IMR-90 (cell line): ENCODE data around the gene DAGLA. TPM values are rescaled to one million over a fixed set of nuclear protein-coding genes. Genes with fewer than 3 reads are reported as not detected.

Experiments used
- ATAC-seq: fragments of 200-7000 bp; cut with Tn5 transposase; 2 replicates; pipeline ENCODE4 v1.9.1; 2020; ENCODE audit warnings: low read depth, mild to moderate bottlenecking, moderate library complexity
- BruUV-seq: library from RNA; stranded (reverse); fragments of 400-500 nt; replicated peaks from 2 replicates; lab custom pipeline; 2021; lab: Mats Ljungman, UMichigan
- CTCF ChIA-PET: fragments of 300-600 bp; formaldehyde crosslinking; extraction: SDS; loops from one replicate; lab custom pipeline; 2021; ENCODE audit warnings: antibody characterized with exemption; lab: Yijun Ruan, JAX
- POLR2A ChIA-PET: fragments of 300-600 bp; sonication (Branson Sonifier 250); formaldehyde crosslinking; loops from one replicate; lab custom pipeline; 2022; ENCODE audit warnings: antibody characterized with exemption; ENCODE audit not compliant: unreplicated experiment; lab: Charles Lee
- DNase-seq: peaks from one replicate; pipeline ENCODE4 v3.0.0; 2013
- H2AFZ ChIP-seq: replicated peaks from 2 replicates; pipeline ENCODE3; 2013; ENCODE audit warnings: low read length, mild to moderate bottlenecking; ENCODE audit not compliant: poor library complexity
- H2AK5ac ChIP-seq: 2 replicates; pipeline ENCODE4 v1.6.1; 2013; ENCODE audit warnings: low read depth, low read length, inconsistent platforms
- H2AK9ac ChIP-seq: replicated peaks from 2 replicates; pipeline ENCODE3; 2013; ENCODE audit warnings: mild to moderate bottlenecking, low read depth, low read length, moderate library complexity; ENCODE audit not compliant: poor library complexity
- H2BK120ac ChIP-seq: 2 replicates; pipeline ENCODE4 v1.6.1; 2013; ENCODE audit warnings: low read depth, low read length, inconsistent platforms
- H2BK15ac ChIP-seq: 3 replicates; pipeline ENCODE4 v1.6.1; 2013; ENCODE audit warnings: low read depth, low read length, inconsistent platforms
- H2BK20ac ChIP-seq: 2 replicates; pipeline ENCODE4 v1.6.1; 2013; ENCODE audit warnings: low read depth, mild to moderate bottlenecking, inconsistent platforms, low read length, moderate library complexity
- H2BK5ac ChIP-seq: 2 replicates; pipeline ENCODE4 v1.6.1; 2013; ENCODE audit warnings: mild to moderate bottlenecking, low read depth, low read length, inconsistent platforms; ENCODE audit not compliant: poor library complexity, severe bottlenecking
- H3K14ac ChIP-seq: replicated peaks from 2 replicates; pipeline ENCODE4 v1.6.1; 2013; ENCODE audit warnings: low read depth, low read length, inconsistent platforms
- H3K18ac ChIP-seq: 2 replicates; pipeline ENCODE4 v1.6.1; 2013; ENCODE audit warnings: low read depth, low read length, control low read depth
- H3K23ac ChIP-seq: 2 replicates; pipeline ENCODE4 v1.6.1; 2013; ENCODE audit warnings: low read depth, low read length, inconsistent platforms
- H3K27ac ChIP-seq: 2 replicates; pipeline ENCODE4 v1.5.1; 2013; ENCODE audit warnings: mild to moderate bottlenecking, control low read depth, low read length; ENCODE audit not compliant: insufficient read depth
- H3K27me3 ChIP-seq: 2 replicates; pipeline ENCODE4 v1.6.1; 2013; ENCODE audit warnings: low read length; ENCODE audit not compliant: control insufficient read depth, insufficient read depth
- H3K36me3 ChIP-seq: 2 replicates; pipeline ENCODE4 v1.6.1; 2013; ENCODE audit warnings: low read length, mixed read lengths; ENCODE audit not compliant: control insufficient read depth, insufficient read depth
- H3K4ac ChIP-seq: 2 replicates; pipeline ENCODE4 v1.6.1; 2013; ENCODE audit warnings: low read depth, low read length, inconsistent platforms
- H3K4me1 ChIP-seq: 2 replicates; pipeline ENCODE4 v1.6.1; 2013; ENCODE audit warnings: low read length, mixed read lengths; ENCODE audit not compliant: control insufficient read depth, insufficient read depth
- H3K4me2 ChIP-seq: 2 replicates; pipeline ENCODE4 v1.6.1; 2013; ENCODE audit warnings: low read depth, mild to moderate bottlenecking, control low read depth, low read length, moderate library complexity
- H3K4me3 ChIP-seq: 2 replicates; pipeline ENCODE4 v1.5.1; 2013; ENCODE audit warnings: low read depth, mild to moderate bottlenecking, control low read depth, low read length, moderate library complexity; ENCODE audit not compliant: insufficient read depth
- H3K56ac ChIP-seq: 2 replicates; pipeline ENCODE4 v1.6.1; 2013; ENCODE audit warnings: low read length, inconsistent platforms; ENCODE audit not compliant: insufficient read depth; ENCODE audit errors: extremely low read depth
- H3K79me1 ChIP-seq, 2 experiments: 2 replicates each; pipeline ENCODE4 v1.6.1; 2013; ENCODE audit warnings: low read length in 2 of 2, inconsistent platforms in 1 of 2, low read depth in 1 of 2
- H3K9ac ChIP-seq: 2 replicates; pipeline ENCODE4 v1.6.1; 2013; ENCODE audit warnings: low read depth, low read length, control low read depth
- H3K9me1 ChIP-seq: 2 replicates; pipeline ENCODE4 v1.6.1; 2013; ENCODE audit warnings: low read length, inconsistent platforms; ENCODE audit not compliant: insufficient read depth
- H3K9me3 ChIP-seq: 2 replicates; pipeline ENCODE4 v1.6.1; 2013; ENCODE audit warnings: low read length; ENCODE audit not compliant: control insufficient read depth, insufficient read depth
- H4K20me1 ChIP-seq: 2 replicates; pipeline ENCODE4 v1.6.1; 2013; ENCODE audit warnings: low read length, inconsistent platforms; ENCODE audit not compliant: insufficient read depth
- H4K5ac ChIP-seq: 2 replicates; pipeline ENCODE4 v1.6.1; 2013; ENCODE audit warnings: mild to moderate bottlenecking, low read depth, low read length, control low read depth
- H4K8ac ChIP-seq, 2 experiments: 2 replicates each; pipeline ENCODE4 v1.6.1; 2013; ENCODE audit warnings: low read depth in 2 of 2, low read length in 2 of 2, control low read depth in 1 of 2, inconsistent platforms in 1 of 2
- H4K91ac ChIP-seq: 2 replicates; pipeline ENCODE4 v1.6.1; 2013; ENCODE audit warnings: low read depth, low read length, inconsistent platforms; ENCODE audit not compliant: insufficient read depth
- BHLHE40 ChIP-seq: fragments of 150-350 bp; IDR thresholded peaks from 2 replicates; pipeline ENCODE4 v1.6.1; 2016; ENCODE audit warnings: mild to moderate bottlenecking, low read depth, low read length
- ELK1 ChIP-seq: fragments of 150-350 bp; IDR thresholded peaks from 2 replicates; pipeline ENCODE4 v1.6.1; 2016; ENCODE audit warnings: low read depth, mild to moderate bottlenecking, low read length, moderate library complexity, borderline replicate concordance
- MAZ ChIP-seq: IDR thresholded peaks from 2 replicates; pipeline ENCODE4 v1.6.1; 2012; ENCODE audit warnings: low read depth, mild to moderate bottlenecking, low read length, improper control_type of control experiment, moderate library complexity, borderline replicate concordance
- NFE2L2 ChIP-seq: fragments of 150-350 bp; IDR thresholded peaks from 2 replicates; pipeline ENCODE4 v1.6.1; 2016; ENCODE audit warnings: low read depth, mild to moderate bottlenecking, low read length
- POLR2A ChIP-seq: IDR thresholded peaks from 2 replicates; pipeline ENCODE4 v1.6.1; 2012; ENCODE audit warnings: mild to moderate bottlenecking, low read depth, low read length
- RAD21 ChIP-seq: IDR thresholded peaks from 2 replicates; pipeline ENCODE4 v1.6.1; 2012; ENCODE audit warnings: low read length, improper control_type of control experiment
- RFX5 ChIP-seq: IDR thresholded peaks from 2 replicates; pipeline ENCODE4 v1.8.0; 2012; ENCODE audit warnings: low read depth, mild to moderate bottlenecking, low read length, moderate library complexity
- SMC3 ChIP-seq: fragments of 150-350 bp; IDR thresholded peaks from 2 replicates; pipeline ENCODE4 v1.6.1; 2016; ENCODE audit warnings: low read depth, mild to moderate bottlenecking, antibody characterized with exemption, low read length, moderate library complexity
- USF2 ChIP-seq: fragments of 150-350 bp; IDR thresholded peaks from 2 replicates; pipeline ENCODE4 v1.6.1; 2017; ENCODE audit warnings: mild to moderate bottlenecking, antibody characterized with exemption, low read length, low read depth
- WGBS, 2 experiments: methylation state at CpG; one replicate each; pipeline versions ENCODE4 v1.1.5 to v1.1.7; 2013; ENCODE audit warnings: missing lambda C conversion rate in 2 of 2; ENCODE audit not compliant: insufficient read length in 1 of 2; ENCODE audit errors: extremely low coverage in 2 of 2; 5-methylcytosine and 5-hydroxymethylcytosine counted together
- dilution Hi-C: fragments of 300-500 bp; cut with HindIII; formaldehyde crosslinking; loops from one replicate; pipeline ENCODE4 v1.14.3; 2018; ENCODE audit warnings: low sequenced_read_pairs; ENCODE audit not compliant: unreplicated experiment
- in situ Hi-C: fragments of 300-500 bp; cut with MboI; formaldehyde crosslinking; loops from 3 replicates; pipeline ENCODE4 v1.14.3; 2019; ENCODE audit warnings: low sequenced_read_pairs, inconsistent platforms, mixed read lengths
- intact Hi-C: fragments of 100-400 bp; cut with micrococcal nuclease; formaldehyde crosslinking; loops from 2 replicates; pipeline ENCODE4 v1.10.0; 2022
- polyA plus RNA-seq, 3 experiments: library from polyadenylated mRNA; depleted of rRNA; stranded (reverse); fragments of >200 nt; gene quantifications; 2 replicates each; pipeline ENCODE4 v1.2.3, GENCODE V29; 2012; ENCODE audit warnings: low replicate concordance in 1 of 3
- total RNA-seq: library from RNA; depleted of rRNA; stranded (reverse); fragments of >200 nt; gene quantifications from 2 replicates; pipeline ENCODE4 v1.2.3, GENCODE V29; 2012

The DAGLA gene
- total and polyA plus RNA-seq, 2 of the 4 experiments (the other 2 are of a cell fraction): 0.90 to 3.8 TPM

GRCh38 chr11:61645179-61645868 is 34.9 kb upstream of the DAGLA start:
- CTCF ChIA-PET: no interaction called here
- Histone ChIP-seq H3K36me3 (no peaks in the 10 kb centered on the region), H3K56ac (no peak overlapping the region)

More at GRCh38 chr11:61645179-61645868, 34.9 kb upstream of the DAGLA start:
- TF ChIP-seq SMC3 (no peak), ELK1 (no peak), RAD21 (no peak), POLR2A (no peak), NFE2L2 (no peak), MAZ (no peak), USF2 (no peak), RFX5 (no peak), BHLHE40 (no peak)
- H2BK15ac ChIP-seq: no peak overlapping the region
- no peak overlapping the region for H4K8ac ChIP-seq
- no peaks in the 10 kb centered on the region for H3K9me1 ChIP-seq
- H2AK5ac ChIP-seq: no peak overlapping the region
- peaks cover 11% of the 10 kb centered on the region for H3K27me3 ChIP-seq
- H3K4me1 ChIP-seq: peaks cover 1% of the 10 kb centered on the region; the same call in 1 of the 2 replicates
- H2BK120ac ChIP-seq: no peak overlapping the region
- H3K9me3 ChIP-seq: no peaks in the 10 kb centered on the region
- ATAC-seq (no peak), DNase-seq (peak; percentile 19)
- H3K27ac ChIP-seq: no peak overlapping the region
- WGBS, 2 experiments: 93% methylated on average over 3 of the region's 9 CpGs; no CpG with 5 or more reads in 1 of the 2 experiments
- peak overlapping the region; percentile 19 for H2AK9ac ChIP-seq
- no peak overlapping the region for H3K4me2 ChIP-seq
- no peak overlapping the region for H4K5ac ChIP-seq
- no peaks in the 10 kb centered on the region for H3K79me1 ChIP-seq
- in situ Hi-C loops: no loop called here
- H2BK5ac ChIP-seq: no peak overlapping the region
- H4K91ac ChIP-seq: no peak overlapping the region
- dilution Hi-C loops: no loop called here
- POLR2A ChIA-PET: no interaction called here
- no peak overlapping the region for H2BK20ac ChIP-seq
- no peak overlapping the region for H3K9ac ChIP-seq
- no TSS peak for BruUV-seq
- H3K4me3 ChIP-seq: no peak overlapping the region
- no peak overlapping the region for H3K4ac ChIP-seq
- H2AFZ ChIP-seq: no peak overlapping the region
- no peak overlapping the region for H3K18ac ChIP-seq
- H4K20me1 ChIP-seq: no peaks in the 10 kb centered on the region
- intact Hi-C loops: loop anchor here (2.0 kb wide), 1 partner anchor 87 kb away; no protein-coding TSS in a partner anchor
- H3K23ac ChIP-seq: no peak overlapping the region
- no peak overlapping the region for H3K14ac ChIP-seq
